ENCODE data around the gene CEP83.

GRCh38 chr12:94276725-94277124 lies 182.9 kb downstream of the CEP83 start:
- TF ChIP-seq, protein P1, sequence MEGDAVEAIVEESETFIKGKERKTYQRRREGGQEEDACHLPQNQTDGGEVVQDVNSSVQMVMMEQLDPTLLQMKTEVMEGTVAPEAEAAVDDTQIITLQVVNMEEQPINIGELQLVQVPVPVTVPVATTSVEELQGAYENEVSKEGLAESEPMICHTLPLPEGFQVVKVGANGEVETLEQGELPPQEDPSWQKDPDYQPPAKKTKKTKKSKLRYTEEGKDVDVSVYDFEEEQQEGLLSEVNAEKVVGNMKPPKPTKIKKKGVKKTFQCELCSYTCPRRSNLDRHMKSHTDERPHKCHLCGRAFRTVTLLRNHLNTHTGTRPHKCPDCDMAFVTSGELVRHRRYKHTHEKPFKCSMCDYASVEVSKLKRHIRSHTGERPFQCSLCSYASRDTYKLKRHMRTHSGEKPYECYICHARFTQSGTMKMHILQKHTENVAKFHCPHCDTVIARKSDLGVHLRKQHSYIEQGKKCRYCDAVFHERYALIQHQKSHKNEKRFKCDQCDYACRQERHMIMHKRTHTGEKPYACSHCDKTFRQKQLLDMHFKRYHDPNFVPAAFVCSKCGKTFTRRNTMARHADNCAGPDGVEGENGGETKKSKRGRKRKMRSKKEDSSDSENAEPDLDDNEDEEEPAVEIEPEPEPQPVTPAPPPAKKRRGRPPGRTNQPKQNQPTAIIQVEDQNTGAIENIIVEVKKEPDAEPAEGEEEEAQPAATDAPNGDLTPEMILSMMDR (conservative IDR thresholded peaks at IDR 0.05; ENCODE audit: low read depth in 2 of 2), result no peak
- TF ChIP-seq EZH2 (IDR thresholded peaks at IDR 0.05; ENCODE audit: low read depth, unreplicated experiment), result no peak
- TF ChIP-seq POLR2AphosphoS5 (IDR thresholded peaks at IDR 0.05; ENCODE audit: low read depth), result no peak
- no peak for TF ChIP-seq STAT1 (IDR thresholded peaks at IDR 0.05; ENCODE audit: unreplicated experiment)
- TF ChIP-seq ZNF331 (CRISPR knock-in tag; IDR thresholded peaks at IDR 0.05; ENCODE audit: low read depth), result no peak
- TF ChIP-seq ZNF462 (CRISPR knock-in tag; IDR thresholded peaks at IDR 0.05), result no peak
- no peak for TF ChIP-seq REST (IDR thresholded peaks at IDR 0.05; ENCODE audit: unreplicated experiment)

Measured in GM23338 (cell line).